Nucleus accumbens (tissue), 56 donors: ENCODE results near the gene GNG14.
"Not testable (repeated sequence)": the region's sequence is repeated elsewhere in the genome, so short reads cannot be mapped to it uniquely, and the experiment has no call there.

Experiments used
- DNase-seq, 56 donors: peaks; one replicate each; lab custom pipeline; 2025; lab: John Stamatoyannopoulos, UW

GNG14 gene

DNA sequence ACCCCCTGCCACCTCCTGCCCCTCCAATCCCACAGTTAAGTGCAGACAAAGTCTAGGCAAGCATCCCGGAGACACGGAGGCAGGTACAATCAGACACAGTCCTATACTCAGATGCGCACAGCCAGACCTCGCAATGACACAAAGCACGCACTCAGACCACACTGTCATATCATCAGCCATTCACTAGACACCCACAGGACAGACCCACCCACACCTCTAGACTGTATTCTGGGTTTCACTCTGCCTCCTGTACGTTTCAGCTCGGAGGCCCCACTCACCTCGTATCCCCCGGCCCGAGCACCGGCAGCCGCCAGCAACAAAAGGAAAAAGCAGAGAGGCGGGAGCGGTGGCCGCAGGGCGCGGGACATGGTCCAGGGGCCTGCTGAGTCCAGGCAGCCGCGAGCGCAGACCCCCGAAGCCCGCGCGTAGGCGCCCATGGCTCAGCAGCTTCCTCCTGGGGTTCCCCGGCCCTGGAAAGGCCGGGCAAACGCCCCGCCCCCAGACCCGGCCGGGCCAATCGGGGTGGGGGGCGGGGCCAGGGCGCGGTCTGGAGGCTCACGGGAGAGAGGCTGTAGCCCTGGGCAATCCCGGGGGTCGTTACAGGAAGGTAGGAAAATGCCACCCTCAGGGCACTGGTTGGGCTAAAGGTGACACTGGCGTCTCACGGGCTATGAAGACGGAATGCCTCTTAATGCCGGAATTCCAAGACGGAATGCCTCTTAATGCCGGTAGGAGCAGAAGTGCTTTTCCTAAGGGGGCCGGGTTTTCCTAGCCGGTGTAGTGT lies 21.3 kb upstream of the GNG14 start, which contains the start of the genes MAN2B1 and WDR83:
TSS of gene MAN2B1 (minus strand) at position 478 of the 784 bp plus-strand sequence. CDS start at position 437, 41 bp downstream.
TSS of gene WDR83 (plus strand) at position 543 of the 784 bp plus-strand sequence. CDS start 2,984 bp downstream, outside the sequence.
- DNase-seq: peak in 50 of 56 donors; percentile 15 to 84 (median 56)

DNA sequence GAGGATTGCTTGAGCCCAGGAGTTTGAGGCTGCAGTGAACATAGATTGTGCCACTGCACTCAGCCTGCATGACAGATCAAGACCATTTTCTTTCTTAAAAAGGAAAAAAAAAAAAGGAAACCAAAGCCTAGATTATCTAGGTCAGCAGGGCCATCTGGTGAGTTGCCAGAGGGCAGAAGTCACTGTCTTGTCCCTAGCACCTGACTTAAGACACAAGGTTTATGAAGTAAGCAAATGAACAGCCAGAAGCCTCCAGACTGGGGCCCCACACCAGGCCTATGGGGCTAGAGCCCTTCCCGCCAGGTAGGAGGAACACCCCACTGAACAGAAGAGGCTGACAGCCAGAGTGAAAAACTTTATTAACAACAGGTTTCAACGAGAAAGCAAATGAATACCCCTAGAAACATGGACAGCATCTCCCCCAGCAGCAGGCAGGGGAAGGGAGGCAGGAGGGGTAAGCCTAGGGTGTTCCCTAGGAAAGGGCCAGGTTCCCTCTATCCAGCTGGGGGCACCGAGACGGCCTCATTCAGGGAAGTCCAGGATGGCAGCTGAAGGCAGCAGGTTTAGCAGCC lies 20.0 kb upstream of the GNG14 start:
- no peak for DNase-seq

DNA sequence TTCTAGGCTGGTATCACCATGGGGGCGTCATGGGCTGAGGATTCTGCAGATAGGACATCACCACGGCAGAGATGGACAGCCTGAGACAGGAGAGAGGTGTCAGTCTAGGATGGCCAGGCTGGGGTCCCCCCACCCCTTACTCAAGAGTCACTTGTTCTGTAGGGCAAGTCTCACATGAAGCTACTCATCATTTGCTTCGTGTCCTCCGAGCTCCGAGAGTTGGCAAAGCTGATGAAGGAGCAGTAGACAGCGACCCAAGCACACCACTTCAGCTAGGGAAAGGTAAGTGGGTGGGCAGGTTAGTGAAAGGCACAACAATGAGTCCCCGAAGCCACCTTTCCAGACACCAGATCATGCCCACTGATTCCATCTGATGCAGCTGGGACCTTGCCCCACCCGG lies 19.5 kb upstream of the GNG14 start:
- no peak for DNase-seq

DNA sequence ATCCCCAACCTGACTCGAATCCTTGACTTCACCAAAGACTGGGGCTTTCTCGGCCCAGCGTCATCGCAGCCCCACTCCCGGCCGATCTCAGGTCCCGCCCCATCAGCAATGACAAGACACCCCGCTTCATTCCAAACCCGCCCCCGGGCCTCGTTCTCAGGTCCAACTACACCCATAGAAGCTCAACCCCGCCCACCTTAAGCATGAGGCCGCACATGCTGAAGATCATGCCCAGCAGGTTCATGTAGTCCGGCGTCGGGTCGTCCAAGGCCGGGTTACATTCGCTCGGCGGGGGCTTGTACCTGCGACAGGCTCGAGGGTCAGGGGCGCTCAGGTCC lies 18.9 kb upstream of the GNG14 start:
- DNase-seq: peak in 32 of 56 donors; percentile 38 to 78 (median 65)

DNA sequence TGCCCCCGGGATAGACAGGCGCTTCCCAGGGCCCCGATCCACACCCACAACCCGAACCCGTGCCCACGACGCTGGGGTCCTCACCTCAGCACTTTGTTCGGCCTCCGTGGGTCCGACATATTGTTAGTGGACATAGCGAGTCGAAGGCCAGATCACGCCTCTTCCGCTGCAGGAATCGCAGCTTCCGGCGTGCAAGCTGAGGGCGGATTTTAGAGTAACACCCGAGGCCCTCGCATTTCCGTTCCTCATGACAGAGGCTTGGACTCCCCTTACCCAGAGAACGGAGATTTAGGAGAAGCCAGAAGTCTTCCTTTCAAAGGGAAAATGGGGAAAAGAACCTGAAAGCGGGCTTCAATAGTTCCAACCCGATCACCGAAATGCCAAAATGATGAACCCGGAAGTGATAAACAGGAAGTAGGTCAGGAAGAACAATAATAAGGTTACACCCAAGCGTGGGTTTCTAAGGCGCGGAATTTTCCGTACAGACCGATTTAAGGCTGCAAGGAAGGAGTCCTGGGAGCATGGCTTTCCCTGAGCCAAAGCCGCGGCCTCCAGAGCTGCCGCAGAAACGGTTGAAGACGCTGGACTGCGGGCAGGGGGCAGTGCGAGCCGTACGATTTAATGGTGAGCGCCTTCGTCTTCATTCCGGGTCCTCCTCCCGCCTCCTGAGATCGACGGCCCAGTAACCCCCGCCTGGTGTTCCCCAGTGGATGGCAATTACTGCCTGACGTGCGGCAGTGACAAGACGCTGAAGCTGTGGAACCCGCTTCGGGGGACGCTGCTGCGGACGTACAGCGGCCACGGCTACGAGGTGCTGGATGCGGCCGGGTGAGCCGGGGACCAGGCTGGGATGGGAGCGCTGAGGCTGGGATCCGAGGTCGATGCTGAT lies 18.3 kb upstream of the GNG14 start:
- DNase-seq: peak in 54 of 56 donors; percentile 32 to 88 (median 76)

DNA sequence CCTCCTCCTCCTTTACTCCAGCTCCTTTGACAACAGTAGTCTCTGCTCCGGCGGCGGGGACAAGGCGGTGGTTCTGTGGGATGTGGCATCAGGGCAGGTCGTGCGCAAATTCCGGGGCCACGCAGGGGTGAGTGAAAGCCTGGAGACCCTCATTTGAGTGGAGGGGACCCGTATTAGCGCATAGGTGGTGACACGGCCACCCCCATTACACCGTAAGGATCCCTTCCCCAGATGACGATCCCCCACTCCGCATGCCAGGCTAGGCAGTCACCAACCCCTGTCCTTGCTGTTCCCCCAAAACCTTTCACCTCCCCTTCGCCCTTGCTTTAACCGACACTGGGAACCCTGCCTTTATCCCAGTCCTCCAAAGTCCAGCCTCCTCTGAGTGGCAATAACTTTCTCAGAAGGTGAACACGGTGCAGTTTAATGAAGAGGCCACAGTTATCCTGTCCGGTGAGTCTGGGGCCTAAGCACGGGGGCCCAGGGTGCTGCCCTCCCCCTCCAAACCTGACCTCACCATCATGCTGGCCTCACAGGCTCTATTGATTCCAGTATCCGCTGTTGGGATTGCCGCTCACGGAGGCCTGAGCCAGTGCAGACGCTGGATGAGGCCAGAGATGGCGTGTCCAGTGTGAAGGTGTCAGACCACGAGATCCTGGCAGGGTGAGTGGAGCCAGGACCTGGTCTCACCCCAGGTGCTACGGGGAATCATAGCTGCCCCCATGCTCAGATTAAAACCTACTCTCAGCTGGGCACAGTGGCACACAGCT lies 17.5 kb upstream of the GNG14 start:
- DNase-seq: peak in 1 of 56 donors; percentile 38

DNA sequence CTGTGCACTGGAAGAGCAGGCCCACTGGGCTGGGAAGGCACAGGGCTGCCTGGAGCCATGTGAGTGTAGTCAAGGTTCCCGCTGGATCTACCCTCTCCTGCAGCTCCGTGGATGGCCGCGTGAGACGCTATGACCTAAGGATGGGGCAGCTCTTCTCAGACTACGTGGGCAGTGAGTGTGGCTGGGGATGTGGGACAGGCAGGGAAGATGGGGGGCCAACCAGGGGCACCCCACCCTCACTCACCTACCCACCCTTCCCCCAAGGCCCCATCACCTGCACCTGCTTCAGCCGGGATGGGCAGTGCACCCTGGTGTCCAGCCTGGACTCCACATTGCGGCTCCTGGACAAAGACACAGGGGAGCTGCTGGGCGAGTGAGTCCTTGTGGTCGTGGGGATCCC lies 15.1 kb upstream of the GNG14 start:
- DNase-seq: no peak

DNA sequence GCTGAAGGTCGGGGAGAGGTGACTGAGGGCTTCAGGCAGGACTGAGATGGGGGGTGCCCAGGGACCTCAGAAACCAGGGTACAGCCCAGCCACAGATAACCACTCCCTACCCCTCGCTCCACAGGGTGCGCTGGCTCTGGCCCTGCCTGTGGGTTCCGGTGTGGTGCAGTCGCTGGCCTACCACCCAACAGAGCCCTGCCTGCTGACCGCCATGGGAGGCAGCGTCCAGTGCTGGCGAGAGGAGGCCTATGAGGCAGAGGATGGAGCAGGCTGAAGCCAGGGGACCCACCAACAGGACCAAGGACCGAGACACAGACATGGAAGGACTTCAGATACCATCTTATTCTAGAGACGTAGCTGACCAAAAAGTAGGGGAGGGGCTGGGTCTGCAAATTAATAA lies 12.4 kb upstream of the GNG14 start:
- DNase-seq: no peak

DNA sequence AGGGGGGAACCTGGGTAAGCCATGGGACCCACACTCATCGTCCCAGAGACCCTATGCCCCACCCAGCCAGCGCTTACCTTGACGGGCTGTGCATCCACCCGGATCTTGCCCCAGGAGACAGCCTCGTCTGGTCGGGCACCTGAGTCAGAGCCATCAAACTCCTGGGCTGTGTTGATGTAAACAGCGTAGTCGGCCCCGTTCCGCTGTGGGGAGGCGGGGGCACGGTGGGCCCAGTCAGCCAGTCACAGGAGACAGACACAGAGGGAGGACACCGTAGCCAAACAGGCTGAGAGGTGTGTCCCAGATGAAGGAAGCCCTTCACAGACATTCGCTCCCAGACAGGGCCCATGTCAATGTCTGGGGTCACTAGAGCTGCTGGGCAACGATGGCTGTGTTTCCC lies 11.9 kb upstream of the GNG14 start:
- no peak for DNase-seq

DNA sequence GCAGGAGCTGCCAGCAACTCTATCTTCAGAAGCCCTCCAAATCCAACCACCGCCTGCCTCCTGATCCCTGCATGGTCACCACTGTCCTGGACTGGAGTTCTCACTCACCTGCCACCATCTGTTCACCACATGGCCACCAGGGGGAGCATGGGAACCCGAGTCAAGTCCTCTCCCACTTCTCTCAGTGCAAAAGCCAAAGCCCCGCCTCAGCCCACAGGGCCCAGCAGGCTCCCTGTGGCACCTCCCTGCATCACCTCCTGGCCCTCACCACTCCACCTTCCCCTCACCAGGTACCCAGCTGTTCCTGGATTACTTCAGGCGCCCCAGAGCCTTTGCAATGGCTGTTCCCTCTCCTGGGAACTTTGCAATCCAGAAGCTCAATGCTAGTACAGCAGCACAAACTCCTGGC lies 11.4 kb upstream of the GNG14 start:
- peak in 46 of 56 donors; percentile 4 to 84 (median 36) for DNase-seq

DNA sequence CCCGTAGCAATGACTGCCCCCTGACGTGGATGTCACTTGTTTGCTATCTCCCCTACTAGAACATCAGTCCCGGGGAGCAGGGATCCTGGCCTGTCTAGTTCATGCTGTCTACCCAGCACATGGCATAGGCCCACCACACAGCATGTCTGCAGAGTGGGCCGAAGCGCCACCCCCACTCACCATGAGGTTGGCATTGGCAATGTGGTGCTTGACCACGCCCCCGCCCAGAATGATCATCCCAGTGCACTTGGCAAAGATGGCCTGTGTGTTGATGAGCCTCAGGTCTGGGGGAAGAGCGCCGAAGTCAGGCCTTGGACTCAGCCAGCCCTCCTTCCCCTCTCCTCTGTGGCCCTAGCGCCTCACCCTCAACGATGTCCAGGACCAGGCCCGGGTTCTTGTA lies 10.9 kb upstream of the GNG14 start:
- DNase-seq: no peak

DNA sequence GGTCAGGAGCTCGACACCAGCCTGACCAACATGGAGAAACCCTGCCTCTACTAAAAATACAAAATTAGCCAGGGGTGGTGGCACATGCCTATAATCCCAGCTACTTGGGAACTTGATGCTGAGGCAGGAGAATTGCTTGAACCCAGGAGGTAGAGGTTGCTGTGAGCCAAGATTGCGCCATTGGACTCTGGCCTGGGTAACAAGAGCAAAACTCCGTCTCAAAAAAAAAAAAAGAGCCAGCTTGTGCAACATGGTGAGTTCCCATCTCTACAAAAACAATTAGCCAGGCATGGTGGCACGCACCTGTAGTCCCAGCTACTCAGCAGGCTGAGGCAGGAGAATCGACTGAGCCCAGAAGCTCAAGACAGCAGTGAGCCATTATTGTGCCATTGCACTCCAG lies 9.8 kb upstream of the GNG14 start:
- DNase-seq: not testable (repeated sequence)

DNA sequence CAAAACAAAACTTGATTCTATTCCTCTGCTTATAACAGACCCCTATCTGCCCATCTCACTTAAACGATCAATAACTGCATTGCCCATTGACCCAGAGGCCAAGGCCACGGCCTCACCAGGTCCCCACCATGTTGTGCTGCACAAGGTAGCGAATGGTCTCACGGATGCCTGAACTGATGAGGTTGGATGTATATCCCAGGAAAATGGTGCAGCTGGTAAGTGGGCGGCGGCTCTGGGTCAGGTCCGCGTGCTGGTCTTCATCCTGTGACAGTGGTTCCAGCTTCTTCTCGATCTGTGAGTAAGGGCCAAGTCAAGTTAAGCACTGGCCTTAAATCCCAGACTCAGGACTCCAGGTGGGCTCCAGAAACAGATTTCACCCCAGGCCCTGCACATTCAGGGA lies 7.8 kb upstream of the GNG14 start:
- DNase-seq: no peak

DNA sequence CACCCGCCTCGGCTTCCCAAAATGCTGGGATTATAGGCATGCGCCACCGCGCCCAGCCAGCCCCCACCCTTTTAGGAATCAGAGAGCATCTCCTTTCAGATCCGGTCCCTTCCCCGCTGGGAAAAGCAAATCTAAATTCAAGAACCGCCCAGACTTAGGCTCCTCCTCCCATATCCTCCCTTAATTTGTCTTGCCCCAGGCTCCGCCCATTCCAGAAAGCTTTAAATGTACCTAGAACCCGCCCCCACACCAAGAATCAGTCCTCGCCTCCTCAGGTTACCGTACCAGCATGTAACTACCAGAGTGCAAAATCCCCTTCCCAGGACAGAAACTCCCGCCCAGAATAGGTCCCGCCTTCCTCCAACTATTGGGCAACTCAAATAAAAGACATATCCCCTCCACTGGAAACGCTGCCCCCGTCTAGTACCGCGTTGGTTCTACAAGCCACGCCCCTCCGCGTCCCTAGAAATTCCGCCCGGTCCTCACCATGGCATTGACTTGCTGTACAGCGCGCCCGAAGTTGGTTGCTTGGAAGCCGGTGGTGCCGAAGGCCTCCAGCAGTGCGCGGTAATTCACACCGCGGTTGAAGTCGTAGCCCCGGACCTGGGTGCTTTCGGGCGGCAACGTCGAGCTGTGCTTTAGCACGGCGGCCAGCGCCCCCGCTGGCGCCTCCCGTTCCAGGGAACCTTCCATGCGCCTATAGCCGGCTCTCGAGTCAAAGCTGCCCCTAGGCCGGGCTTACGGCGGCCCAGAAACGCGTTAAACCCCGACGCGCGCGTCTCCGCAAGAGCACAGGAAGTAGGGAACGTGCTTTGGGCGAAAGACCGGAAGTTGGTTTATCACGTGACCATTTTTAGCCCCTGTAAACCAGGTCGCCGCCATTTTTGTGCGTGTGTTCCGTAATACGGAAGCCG lies 6.5 kb upstream of the GNG14 start, which contains the start of gene DHPS:
TSS of gene DHPS (minus strand) at position 807 of the 914 bp plus-strand sequence. CDS start at position 693, 114 bp downstream.
- DNase-seq: peak; percentile 57 to 96 (median 82)

DNA sequence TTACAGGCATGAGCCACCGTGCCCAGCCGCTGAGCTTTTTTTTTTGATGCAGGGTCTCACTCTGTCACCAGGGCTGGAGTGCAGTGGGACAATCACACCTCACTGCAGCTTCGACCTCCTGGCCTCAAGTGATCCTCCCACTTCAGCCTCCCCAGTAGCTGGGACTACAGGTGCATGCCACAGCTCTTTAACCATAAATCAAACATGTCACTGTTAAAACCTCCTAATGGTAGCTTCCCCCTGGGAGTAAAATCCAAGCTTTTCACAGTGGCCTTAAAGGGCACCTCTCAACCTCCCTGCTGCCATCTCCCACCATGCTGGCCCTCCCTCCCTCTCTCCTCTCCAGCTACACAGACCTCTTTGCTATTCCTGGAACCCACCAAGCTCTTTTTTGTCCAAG lies 2.0 kb upstream of the GNG14 start:
- no peak for DNase-seq

DNA sequence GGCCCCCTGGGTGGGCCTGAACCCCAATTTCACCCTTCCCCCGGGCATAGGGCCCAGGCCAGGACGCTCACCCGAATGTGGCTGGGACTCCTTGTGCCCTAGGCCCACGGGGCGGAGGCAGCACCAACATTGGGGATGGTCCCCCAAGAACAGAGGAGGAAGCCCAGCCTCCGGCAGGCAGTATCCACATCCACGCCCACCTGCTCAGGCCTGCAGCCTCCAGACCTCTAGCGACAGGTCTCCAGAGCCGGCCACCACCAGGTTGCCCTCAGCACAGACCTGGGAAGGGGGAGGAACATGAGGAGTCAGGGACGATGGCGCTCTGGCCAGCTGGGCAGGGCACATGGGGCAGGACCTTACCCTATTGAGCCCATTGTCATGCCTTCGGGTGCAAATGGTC lies 1.2 kb downstream of the GNG14 start:
- no peak for DNase-seq

DNA sequence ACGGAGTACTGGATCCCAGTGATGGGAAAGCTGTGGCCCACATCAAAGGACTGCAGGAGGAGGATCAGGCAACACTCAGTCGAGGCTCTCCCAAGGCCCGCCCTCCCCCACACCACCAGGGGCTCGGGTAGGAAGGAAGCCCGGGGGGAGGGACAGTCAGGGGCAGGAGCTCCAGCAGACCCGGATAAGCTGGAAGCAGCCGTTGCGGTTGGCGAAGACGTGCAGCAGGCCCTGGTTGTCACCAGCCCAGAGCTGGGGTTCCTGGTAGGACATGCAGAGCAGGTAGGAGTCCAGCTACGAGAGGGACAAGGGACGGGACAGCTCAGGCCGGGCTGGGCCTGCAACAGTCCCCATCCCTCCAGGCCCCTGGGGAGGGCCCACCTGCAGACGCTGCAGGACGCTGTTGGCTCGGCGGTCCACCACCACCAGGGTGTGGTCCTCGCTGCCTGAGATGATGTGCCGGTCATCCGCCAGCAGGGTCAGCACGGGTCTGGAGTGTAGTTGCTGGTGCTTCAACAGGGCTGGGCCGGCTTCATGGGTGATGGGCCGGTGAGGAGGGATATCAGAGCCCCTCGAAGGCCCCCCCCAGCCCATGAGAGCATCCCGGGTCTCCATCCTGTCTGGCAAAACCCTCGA lies 1.9 kb downstream of the GNG14 start:
- no peak for DNase-seq

DNA sequence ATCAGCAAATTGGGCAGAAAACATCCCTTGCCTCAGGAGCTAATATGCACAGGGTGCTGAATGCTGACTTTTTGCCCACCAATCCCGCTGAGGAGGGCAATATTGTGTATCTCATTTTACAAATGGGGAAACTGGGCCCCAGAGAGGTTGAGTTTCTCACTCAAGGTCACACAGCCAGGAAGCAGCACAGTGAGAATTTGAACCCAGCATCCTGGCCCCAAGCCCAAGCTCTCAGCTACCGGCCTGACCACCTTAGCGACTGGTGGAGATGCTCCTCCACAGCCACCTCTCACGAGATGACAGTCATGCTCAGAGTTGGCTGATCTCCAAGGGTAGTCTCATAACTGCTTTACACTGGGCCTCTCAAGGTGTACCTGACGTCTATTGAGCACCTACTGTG lies 5.2 kb downstream of the GNG14 start:
- DNase-seq: no peak

DNA sequence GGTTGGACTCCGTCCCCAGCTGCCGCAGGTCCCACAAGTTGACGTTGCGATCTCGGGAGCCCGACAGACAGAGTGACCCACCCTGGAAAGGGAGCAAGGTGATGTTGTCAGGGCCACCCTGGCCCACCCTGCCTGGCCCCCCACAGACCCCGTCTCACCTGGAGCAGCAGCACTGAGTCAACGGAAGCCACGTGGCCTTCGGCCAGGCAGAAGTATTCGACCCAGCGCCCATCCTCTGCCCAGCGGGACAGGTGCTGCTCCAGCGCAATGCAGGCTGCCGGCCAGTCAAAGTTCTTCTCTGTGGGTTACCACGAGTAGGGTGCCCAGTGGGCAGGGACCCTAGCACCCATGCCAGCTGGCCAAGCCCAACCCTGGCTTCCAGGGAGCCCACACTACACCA lies 6.8 kb downstream of the GNG14 start:
- DNase-seq: no peak
